NCI-H446 treated with DMSO at 0.1 percent for 48 hours (cell line): ENCODE measurements around the gene ST8SIA2.

Source experiments
- DNase-seq: peaks from one replicate; lab custom pipeline; 2025; lab: John Stamatoyannopoulos, UW

Gene ST8SIA2

GRCh38 chr15:92399271-92399950 lies 5.7 kb downstream of the ST8SIA2 start:
- no peak for DNase-seq

GRCh38 chr15:92400573-92400972 lies 6.9 kb downstream of the ST8SIA2 start:
- DNase-seq, result no peak

- no peak for DNase-seq
Measured at GRCh38 chr15:92400980-92401787, 7.5 kb downstream of the ST8SIA2 start.

- no peak for DNase-seq
Measured at GRCh38 chr15:92402751-92403150, 9.1 kb downstream of the ST8SIA2 start.

- DNase-seq, result no peak
Measured at GRCh38 chr15:92405942-92406341, 12.3 kb downstream of the ST8SIA2 start.

GRCh38 chr15:92407321-92407720 lies 13.6 kb downstream of the ST8SIA2 start:
- no peak for DNase-seq

GRCh38 chr15:92407916-92408315 lies 14.2 kb downstream of the ST8SIA2 start:
- no peak for DNase-seq

- DNase-seq, result no peak
Measured at GRCh38 chr15:92409006-92409405, 15.3 kb downstream of the ST8SIA2 start.

GRCh38 chr15:92409521-92409920 lies 15.8 kb downstream of the ST8SIA2 start:
- no peak for DNase-seq

- no peak for DNase-seq
Measured at GRCh38 chr15:92410537-92410936, 16.9 kb downstream of the ST8SIA2 start.

- DNase-seq, result no peak
Measured at GRCh38 chr15:92411256-92411655, 17.6 kb downstream of the ST8SIA2 start.

- no peak for DNase-seq
Measured at GRCh38 chr15:92413510-92413909, 19.8 kb downstream of the ST8SIA2 start.

- DNase-seq, result no peak
Measured at GRCh38 chr15:92415639-92416297, 22.1 kb downstream of the ST8SIA2 start.

GRCh38 chr15:92416557-92416956 lies 22.9 kb downstream of the ST8SIA2 start:
- DNase-seq, result no peak

- DNase-seq, result no peak
Measured at GRCh38 chr15:92417716-92418115, 24.0 kb downstream of the ST8SIA2 start.

- DNase-seq, result no peak
Measured at GRCh38 chr15:92418864-92419263, 25.2 kb downstream of the ST8SIA2 start.

GRCh38 chr15:92421976-92422375 lies 28.3 kb downstream of the ST8SIA2 start:
- DNase-seq, result no peak

GRCh38 chr15:92425578-92426225 lies 32.0 kb downstream of the ST8SIA2 start:
- DNase-seq, result no peak

GRCh38 chr15:92429378-92430068 lies 35.8 kb downstream of the ST8SIA2 start:
- DNase-seq, result no peak

- DNase-seq, result no peak
Measured at GRCh38 chr15:92430069-92430440, 36.4 kb downstream of the ST8SIA2 start.

GRCh38 chr15:92435145-92435544 lies 41.5 kb downstream of the ST8SIA2 start:
- DNase-seq, result no peak

- DNase-seq, result no peak
Measured at GRCh38 chr15:92438471-92438870, 44.8 kb downstream of the ST8SIA2 start.
